GM21619 (cell line): ENCODE data around the gene MCAT.
"Not testable (repeated sequence)": the region's sequence is repeated elsewhere in the genome, so short reads cannot be mapped to it uniquely, and the experiment has no call there.

Source experiments
- ATAC-seq: cut with Tn5 transposase; IDR thresholded peaks from one replicate; pipeline ENCODE4 v1.9.1; 2021; ENCODE audit not compliant: unreplicated experiment

MCAT gene

DNA sequence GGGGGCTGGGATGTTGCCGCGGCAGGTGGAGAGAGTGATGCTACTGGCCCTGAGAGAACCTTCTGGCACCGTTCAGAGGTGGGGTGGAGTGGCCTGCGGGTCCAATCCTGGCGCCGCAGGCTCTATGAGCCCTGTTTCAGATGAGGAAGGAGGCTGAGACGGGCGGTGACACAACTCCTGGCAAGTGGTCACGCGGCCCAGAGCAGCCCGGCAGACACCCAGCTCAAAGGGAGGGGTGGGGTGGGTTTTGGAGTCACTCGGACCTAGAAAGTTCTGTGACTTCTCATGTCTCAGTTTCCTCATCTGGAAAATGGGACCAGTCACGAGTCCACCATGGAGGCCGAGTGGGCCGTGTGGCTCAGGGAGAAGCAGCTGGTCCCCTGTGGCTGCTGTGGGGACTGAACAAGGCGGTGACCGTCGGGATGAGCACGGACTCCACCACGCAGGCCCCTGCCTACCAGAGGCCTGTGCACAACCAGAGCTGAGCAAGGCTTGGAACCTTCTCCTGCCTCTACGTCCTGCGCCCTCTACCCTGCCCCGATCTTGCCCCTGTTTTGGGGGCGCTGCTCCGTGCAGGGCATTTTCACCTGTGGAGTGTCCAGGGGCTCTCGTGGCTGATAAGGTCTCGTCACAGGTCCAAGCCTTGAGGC is 11.8 kb upstream of the MCAT start:
- no peak for ATAC-seq

DNA sequence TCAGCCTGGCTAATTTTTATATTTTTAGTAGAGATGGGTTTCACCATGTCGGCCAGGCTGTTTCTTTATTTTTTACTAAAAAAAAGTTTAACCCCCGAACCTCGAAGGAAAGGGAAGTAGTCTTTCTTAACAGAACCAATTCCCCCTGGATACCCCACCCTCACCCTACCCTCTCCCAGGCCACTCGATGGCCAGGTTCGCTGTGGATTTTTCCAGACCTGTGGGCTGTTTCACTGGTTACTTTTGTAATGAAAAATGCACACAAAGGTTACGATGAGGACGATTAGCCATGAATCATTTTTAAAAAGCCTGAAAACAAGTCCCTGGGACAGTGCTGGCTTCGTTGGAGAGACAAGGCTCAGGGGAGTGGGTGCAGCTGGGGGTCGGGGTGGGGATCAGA is 10.7 kb upstream of the MCAT start:
- no peak for ATAC-seq

DNA sequence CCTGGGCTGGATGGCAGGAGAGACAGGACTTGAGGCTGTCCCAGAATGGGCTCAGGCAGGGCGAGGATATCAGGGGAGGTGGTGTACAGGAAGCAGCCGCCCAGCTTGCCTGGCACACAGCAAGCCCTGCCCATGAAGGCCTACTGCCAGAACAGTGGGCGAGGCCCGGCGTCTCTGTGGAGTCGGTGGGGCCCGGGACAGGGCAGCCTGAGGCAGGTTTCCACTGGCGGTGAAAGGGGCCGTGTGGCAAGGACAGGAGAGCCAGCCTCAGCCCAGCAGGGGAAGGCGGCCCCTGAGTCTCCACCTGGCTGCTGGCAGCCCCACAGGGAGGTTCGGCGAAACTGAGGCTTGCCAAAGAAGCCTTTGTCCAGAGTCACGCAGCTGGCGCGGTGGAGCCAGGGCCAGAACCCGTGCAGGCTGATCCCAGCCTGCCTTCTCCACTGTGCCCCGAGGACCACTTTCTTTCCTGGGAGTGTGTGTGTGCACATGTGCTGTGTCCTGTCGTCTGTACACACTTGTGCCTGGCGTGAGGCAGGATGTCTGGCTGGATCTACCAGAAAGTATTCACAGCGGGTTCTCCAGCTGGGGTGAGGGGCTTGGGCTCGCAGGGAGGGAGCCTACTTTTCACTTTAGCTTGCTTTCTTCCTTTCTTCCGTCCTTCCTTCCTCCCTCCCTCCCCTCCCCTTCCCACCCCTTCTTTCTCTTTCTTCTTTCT is 9.3 kb upstream of the MCAT start:
- no peak for ATAC-seq

DNA sequence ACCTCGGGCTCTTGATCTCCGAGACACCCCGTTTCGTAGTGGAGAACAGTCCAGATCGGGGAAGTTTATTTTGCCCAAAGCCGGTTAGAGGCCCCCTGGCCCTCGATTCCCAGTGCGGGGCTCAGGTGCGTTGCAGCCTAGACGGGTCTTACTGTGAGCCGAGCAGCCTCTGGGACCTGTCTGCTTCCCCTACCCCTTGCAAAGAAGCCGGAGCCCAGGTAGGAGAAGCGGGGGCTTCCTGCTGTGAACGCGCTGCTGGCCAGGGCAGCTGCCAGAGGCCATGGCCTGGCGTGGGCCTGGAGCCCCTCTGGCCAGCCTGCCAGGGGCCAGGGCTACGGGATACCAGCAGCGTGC is 8.8 kb upstream of the MCAT start:
- ATAC-seq: no peak

DNA sequence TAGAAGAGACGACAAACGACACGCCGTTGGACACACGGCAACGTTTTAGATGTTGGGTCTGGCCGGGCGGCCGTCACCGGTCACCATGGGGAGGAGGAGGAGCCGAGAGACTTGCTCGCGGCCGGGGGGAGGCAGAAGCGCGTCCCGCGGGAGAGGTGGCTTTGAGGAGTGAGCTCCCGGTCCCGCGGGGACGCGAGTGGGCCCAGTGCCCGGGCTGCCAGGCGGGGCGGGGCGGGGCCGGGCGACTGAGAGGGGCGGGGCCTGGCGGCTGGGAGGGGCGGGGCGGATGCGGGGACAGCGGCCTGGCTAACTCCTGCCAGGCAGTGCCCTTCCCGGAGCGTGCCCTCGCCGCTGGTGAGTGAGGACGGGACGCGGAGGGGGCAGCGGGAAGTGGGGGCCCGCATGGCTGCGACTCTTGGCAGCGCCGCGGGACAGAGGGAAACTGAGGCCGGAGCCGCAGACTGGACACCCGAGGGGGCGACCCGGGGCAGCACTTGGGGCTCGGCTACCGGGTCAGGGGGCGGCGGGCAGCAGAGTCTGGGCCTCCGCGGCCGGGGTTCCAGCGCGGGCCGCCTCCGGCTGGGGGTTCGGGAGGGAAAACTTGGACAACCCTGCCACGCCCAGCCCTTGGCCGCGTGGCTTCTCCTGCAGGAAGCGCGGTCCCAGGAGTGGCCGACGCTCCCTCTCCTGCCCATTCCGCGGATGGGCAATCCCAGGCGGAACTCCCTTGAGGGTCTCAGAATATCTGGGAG is 8.2 kb upstream of the MCAT start, which contains the start of gene TSPO:
TSS of gene TSPO (plus strand) at position 309 of the 752 bp plus-strand sequence. CDS start 7,680 bp downstream, outside the sequence.
- no peak for ATAC-seq

DNA sequence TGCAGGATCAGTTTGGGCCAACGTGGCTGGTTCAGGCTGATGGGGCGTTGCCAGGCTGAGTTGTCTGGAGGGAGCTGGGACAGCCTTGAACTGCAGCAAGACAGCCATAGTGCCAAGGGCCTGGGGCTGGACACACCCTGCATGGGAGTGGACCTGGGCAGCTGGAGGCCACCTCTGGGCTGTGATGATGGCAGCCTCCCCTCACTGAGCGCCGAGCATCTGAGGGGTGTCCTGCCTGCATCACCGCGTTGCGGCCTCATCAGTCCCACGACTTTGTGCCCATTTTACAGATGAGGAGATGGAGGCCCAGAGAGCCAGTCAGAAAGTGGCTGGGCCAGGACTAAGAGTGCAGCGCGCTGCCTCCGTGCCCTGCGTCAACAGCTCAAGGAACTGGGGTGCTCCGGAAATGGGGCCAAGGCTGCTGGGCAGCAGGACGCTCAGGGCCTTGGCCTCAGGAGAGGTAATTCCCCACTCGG is 7.6 kb upstream of the MCAT start:
- no peak for ATAC-seq

DNA sequence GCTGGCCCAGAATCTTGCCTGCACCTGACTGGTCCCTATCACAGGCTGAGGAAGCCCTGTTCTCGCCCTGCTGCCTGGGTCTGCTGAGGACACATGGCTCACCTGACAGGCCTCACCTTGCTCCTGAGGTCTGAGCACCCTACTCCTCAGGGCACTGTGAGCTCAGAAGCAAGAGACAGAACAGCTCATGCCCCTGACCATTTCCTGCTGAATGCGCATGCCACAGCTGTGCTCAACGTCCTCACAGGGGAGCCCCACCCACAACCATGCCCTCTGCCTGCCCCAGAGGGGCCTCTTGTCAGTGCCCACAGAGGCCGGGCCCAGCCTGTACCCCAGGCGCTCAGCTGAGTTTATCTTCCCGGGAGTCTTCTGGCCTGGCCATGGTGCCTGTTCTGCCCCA is 5.4 kb upstream of the MCAT start:
- no peak for ATAC-seq

DNA sequence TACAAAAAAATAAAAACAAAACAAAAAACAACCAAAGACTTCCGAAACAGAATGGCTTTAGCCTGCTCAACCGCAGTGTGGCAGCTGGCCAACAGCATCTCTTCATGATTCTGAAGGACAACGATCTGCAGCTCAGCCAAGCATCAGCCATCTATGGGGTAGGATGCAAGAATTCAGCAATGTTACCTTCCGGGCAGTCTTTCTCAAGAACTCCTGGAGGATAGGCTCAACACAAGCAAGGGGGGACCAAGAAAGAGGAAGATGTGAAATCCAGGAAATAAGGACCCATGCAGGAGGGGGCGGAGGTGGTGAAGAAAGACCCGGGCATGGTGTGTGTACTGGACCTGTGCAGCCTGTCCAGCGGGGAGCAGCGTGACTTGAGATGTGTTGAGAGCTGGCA is 4.6 kb upstream of the MCAT start:
- no peak for ATAC-seq

DNA sequence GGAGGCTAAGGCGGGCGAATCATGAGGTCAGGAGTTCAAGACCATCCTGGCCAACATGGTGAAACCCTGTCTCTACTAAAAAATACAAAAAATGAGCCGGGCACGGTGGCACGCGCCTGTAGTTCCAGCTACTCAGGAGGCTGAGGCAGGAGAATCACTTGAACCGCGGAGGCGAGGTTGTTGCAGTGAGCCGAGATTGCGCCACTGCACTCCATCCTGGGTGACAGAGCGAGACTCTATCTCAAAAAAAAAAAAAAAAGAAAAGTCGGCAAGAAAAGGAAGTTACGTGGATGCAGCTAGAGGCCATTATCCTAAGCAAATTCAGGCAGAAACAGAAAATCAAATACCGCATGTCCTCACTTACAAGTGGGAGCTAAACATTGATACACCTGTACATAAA is 3.1 kb upstream of the MCAT start:
- not testable (repeated sequence) for ATAC-seq

DNA sequence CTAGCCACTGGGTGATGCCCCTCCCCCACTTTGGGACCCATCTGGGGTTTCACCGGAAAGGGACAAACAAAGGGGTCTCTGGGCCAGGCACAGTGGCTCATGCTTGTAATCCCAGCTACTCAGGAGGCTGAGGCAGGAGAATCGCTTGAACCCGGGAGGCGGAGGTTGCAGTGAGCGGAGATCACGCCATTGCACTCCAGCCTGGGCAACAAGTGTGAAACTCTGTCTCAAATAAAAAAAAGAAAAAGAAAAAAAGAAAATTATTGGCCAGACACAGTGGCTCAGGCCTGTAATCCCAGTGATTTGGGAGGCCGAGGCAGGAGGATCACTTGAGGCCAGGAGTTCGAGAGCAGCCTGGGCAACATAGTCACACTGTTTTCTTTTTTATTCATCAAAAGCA is 2.2 kb upstream of the MCAT start:
- ATAC-seq: not testable (repeated sequence)

DNA sequence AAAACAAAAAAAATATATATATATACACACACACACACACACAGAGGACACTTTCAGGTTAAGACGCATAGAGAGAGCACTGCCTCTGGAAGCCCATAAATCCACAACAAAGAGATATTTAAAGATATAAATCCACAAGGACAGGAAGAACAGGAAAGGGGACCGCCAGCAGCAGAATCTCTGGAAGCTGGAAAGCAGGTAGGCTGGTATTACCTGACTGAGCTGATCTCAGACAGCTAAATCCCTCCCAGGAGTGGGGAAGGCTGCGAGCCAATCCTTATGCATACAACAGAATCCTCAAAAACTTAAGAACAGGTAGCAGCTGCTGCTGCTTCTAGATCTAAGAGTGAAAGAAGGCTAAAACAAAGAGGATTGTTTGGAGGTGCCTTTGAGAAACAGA is 1.8 kb upstream of the MCAT start:
- no peak for ATAC-seq

DNA sequence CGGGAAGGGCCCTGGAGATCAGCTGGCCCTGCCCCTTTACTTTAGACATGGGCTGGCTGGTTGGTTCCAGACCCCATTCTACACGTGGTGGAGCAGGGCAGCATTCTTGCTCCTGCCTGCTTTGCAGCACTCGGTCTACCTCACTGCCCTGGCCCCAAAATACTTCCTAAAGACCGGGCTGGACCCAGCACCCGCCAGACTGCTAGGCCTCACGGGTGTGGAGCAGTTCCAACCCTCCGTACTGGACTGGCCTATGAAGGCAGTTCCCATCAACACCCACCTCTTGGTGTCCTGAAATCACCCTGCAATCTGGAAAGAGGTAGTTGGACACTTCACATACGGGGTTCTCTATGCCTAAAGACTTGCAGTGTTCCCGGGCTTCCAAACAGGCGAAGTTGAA is 6.4 kb downstream of the MCAT start:
- ATAC-seq: no peak

DNA sequence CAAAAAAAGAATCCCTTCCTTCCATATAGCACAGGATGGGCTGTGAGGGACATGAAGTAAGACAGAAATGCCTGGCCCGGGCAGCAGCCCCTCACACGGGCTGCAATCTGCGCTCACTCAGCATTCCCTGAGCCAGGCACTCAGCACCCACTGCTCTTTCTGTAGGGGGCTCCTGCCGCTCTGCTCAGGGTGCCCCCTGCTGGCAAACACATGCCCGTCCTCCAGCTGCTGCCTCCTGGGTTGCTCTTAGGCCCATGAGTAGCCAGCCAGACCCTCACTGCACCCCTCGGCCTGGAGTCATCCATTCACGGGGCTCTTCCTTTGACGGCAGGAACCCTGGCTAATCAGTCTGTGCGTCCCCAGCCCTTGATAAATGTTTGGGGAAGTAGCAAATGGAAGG is 6.9 kb downstream of the MCAT start:
- ATAC-seq: no peak

DNA sequence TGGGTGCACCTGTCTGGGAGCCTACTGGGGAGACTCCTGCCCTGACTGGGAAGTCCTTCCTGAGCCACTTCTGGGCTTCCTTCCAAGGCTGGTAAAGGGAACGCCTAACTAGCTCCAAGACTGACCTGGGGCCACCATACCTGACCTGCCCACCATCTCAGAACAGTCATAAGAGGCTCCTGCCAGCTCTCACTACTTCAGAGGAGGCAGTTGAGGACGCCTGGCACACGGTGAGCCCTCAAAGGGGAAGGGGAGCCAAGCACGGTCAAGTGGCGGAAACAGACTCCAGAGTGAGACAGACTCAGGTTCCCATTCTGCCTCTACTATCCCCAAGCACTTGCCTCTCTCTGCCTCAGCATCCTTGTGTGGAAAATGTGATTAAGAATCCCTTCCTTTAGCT is 7.6 kb downstream of the MCAT start:
- no peak for ATAC-seq

DNA sequence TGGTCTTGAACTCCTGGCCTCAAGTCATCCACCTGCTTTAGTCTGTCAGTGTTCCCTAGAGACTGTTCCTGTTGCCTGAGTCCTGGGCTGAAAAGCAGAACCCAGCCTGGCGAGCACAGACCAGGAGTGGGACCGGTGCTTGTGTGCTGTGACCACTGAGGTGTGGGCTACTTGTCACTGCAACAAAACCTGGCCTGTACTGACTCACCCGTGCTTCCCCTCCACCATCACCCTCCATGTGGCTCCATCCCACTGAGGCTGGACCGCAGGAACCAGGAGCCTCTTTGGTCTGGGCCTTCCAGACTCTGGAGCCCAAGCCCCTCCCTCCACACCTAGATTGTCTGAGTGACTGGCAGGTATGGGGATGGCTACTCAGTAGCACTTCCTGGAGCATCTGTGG is 8.6 kb downstream of the MCAT start:
- no peak for ATAC-seq

DNA sequence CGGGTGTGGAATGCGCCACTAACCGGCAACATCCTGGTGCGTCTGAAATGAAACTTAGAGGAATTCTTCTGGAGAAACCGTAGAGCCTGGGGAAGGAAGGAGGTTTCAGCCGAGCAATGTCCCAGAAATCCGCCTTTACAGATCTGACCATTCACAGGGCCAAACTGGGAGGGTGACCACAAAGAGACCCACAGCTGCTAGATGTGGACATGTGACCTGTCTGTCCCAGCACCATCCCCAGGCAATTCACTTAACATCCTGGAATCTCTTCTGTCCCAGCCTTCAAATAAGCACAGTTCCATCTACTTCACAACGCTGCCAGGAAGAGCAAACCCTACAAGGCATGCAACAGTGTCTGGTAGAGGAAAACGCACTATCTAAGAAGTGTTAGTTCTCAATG is 9.8 kb downstream of the MCAT start:
- no peak for ATAC-seq

DNA sequence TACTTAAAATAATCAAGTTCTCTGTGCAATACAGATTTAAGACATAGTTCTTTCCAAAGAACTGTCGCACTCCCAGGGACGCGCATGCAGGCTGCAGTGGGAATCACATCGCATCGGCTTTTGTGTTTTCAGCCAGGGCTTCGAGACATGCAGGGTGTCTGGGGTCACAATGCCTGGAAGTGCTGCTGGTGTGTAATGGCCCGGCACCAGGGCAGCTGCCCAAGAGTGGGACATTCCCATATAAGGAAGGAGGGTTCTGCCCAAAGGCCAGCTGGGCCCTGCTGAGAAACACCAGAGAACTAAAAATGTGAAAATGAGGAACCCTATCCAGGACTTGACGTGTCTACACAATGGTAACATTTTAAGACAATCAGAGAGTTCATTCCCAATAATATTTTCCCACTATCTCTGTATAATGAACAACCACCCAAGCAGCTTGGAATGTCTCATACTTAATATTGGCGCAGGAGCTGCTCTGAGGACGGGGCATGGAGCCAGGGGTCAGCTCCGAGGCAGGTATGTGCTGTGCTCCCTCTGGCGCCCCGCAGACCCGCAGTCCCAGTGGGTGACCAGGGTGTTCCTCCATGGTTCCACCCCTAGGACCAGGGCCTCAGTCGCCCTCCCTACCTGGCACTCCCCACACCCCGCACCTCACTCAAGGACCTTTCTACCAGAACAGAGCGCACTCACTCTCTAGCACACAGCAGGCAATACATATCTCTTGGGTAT is 11.3 kb downstream of the MCAT start:
- no peak for ATAC-seq

DNA sequence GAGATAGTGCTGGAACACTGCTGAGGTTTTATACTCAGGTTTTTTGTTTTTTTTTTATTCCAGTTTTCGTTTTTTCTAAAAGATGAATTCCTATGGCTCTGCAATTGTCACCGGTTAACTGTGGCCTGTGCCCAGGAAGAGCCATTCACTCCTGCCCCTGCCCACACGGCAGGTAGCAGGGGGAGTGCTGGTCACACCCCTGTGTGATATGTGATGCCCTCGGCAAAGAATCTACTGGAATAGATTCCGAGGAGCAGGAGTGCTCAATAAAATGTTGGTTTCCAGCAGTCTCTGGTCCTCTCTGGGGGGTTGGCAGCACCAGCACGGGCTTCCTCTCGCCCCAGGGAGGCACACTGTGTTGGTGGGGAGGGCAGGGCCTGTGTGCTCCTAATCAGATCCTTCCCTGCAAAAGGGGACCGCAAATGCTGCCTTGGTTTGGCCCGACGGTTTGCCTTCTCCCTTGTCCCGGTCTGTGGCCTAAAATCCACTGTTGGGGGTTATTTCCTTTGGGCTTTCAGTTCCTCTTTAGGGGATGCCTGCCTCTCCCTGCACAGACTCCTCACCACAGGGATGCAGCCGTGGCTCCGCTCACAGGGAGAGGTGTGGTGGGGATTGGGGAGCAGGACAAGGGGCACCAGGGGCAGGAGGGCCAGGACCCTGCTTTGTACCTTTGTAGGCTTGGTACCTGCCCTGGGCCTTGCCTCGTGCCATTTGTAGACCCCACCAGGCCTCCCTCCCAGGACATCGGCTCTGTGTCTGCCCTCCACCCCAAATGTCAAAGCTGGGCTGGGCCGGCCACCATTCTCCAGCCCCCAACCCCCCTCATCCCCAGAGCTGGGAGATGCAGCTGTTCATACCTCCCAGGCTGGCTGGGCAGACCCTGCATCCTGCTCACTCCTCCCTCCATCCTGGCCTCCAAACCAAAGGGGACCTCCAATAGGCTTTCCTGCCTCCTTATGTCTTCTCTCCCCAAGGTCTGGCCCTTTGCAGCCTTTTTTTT is 13.5 kb downstream of the MCAT start:
- no peak for ATAC-seq

DNA sequence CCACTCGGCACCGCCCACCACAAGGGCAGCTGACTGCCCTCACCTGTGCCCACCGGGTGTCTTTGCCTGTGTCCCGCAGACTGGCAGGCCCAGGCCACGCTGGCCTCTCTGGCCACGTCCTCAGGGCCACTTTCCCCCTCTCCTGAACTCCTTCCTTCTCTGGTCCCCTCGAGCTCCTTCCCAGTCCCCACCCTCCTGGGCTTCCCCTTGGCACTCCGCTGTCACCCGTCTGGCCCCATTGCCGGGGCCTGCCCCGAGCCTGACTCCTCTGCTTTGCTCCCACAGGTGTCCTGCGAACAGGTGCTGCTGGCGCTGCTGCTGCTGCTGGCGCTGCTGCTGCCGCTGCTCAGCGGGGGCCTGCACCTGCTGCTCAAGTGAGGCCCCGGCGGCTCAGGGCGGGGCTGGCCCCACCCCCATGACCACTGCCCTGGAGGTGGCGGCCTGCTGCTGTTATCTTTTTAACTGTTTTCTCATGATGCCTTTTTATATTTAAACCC is 14.2 kb downstream of the MCAT start:
- ATAC-seq: no peak

DNA sequence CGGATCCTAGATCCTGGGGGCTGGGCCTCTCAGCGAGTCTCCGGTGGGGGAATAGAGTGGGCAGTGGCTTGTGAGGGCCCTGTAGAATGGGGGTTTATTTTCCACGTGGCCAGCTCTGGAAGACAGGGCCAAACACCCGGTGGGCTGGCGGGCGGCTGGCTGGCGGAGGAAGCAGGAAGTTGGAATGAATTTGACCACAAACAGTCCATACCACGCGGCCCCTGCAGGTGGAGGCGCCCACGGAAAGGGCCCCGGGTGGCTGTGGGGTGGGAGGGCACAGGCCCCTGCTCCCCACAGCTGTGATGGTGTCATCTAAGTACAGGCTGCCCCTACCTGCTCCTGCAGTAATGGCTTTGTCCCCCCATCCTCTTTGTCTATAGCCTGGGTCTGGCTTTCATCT is 15.1 kb downstream of the MCAT start:
- ATAC-seq: no peak
